Measurements from ENCODE around the gene TMEM154.
A peak's percentile ranks its signal among the peaks of the same experiment; 100 is the strongest.

Gene TMEM154

GRCh38 chr4:152644130-152644529 is 35.7 kb downstream of the TMEM154 start:
- no peak for DNase-seq
- TF ChIP-seq CTCF (IDR thresholded peaks at IDR 0.05): no peak
- intact Hi-C loops (cut with DNase I; ENCODE audit: low total_unique reads): loop anchor here (5.0 kb wide), 1 partner anchor 147 kb away; no protein-coding TSS in a partner anchor
- no peak overlapping the region for H3K27ac ChIP-seq
- H3K36me3 ChIP-seq: no peaks in the 10 kb centered on the region
- no peaks in the 10 kb centered on the region for H3K4me1 ChIP-seq
- H3K9me3 ChIP-seq: no peaks in the 10 kb centered on the region
- no peak overlapping the region for H3K4me3 ChIP-seq
- no peaks in the 10 kb centered on the region for H3K27me3 ChIP-seq

- DNase-seq: no peak
- no peaks in the 10 kb centered on the region for H3K36me3 ChIP-seq
- no peaks in the 10 kb centered on the region for H3K9me3 ChIP-seq
- intact Hi-C loops (cut with DNase I; ENCODE audit: low total_unique reads): loop anchor here (5.0 kb wide), 1 partner anchor 146 kb away; no protein-coding TSS in a partner anchor
- H3K27me3 ChIP-seq: no peaks in the 10 kb centered on the region
- no peak for TF ChIP-seq CTCF (IDR thresholded peaks at IDR 0.05)
- H3K4me1 ChIP-seq: no peaks in the 10 kb centered on the region
- H3K27ac ChIP-seq: no peak overlapping the region
- H3K4me3 ChIP-seq: no peak overlapping the region
Measured at GRCh38 chr4:152643153-152644035, 36.4 kb downstream of the TMEM154 start.

GRCh38 chr4:152640058-152640921 is 39.5 kb downstream of the TMEM154 start:
- intact Hi-C loops (cut with DNase I; ENCODE audit: low total_unique reads): loop anchor here (5.0 kb wide), 1 partner anchor 143 kb away; no protein-coding TSS in a partner anchor
- no peak overlapping the region for H3K4me3 ChIP-seq
- no peaks in the 10 kb centered on the region for H3K27me3 ChIP-seq
- H3K9me3 ChIP-seq: no peaks in the 10 kb centered on the region
- no peak overlapping the region for H3K27ac ChIP-seq
- H3K36me3 ChIP-seq: no peaks in the 10 kb centered on the region
- DNase-seq: no peak
- no peaks in the 10 kb centered on the region for H3K4me1 ChIP-seq
- TF ChIP-seq CTCF (IDR thresholded peaks at IDR 0.05): peak; percentile 44 to 47

GRCh38 chr4:152635851-152636250 is 43.9 kb downstream of the TMEM154 start:
- no peak for DNase-seq
- intact Hi-C loops (cut with DNase I; ENCODE audit: low total_unique reads): no loop called here
- no peak overlapping the region for H3K27ac ChIP-seq
- H3K27me3 ChIP-seq: no peaks in the 10 kb centered on the region
- no peak for TF ChIP-seq CTCF (IDR thresholded peaks at IDR 0.05)
- H3K9me3 ChIP-seq: no peaks in the 10 kb centered on the region
- H3K36me3 ChIP-seq: no peaks in the 10 kb centered on the region
- H3K4me1 ChIP-seq: no peaks in the 10 kb centered on the region
- H3K4me3 ChIP-seq: no peak overlapping the region

- intact Hi-C loops (cut with DNase I; ENCODE audit: low total_unique reads): no loop called here
- no peak for TF ChIP-seq CTCF (IDR thresholded peaks at IDR 0.05)
Measured at GRCh38 chr4:152634110-152634760, 45.6 kb downstream of the TMEM154 start.

More at GRCh38 chr4:152634110-152634760, 45.6 kb downstream of the TMEM154 start:
- Histone ChIP-seq H3K27me3 (no peaks in the 10 kb centered on the region), H3K9me3 (no peaks in the 10 kb centered on the region), H3K36me3 (no peaks in the 10 kb centered on the region), H3K27ac (no peak overlapping the region), H3K4me3 (no peak overlapping the region), H3K4me1 (no peaks in the 10 kb centered on the region)
- DNase-seq: no peak

All from tibial artery (tissue), 4 donors.